IMR-90 (cell line): ENCODE measurements around the gene NUDCD3.

Experiments used
- CEBPB ChIP-seq: IDR thresholded peaks from 2 replicates; pipeline ENCODE4 v1.6.1; 2012; ENCODE audit warnings: low read depth, low read length, improper control_type of control experiment
- CTCF ChIP-seq: conservative IDR thresholded peaks from 2 replicates; pipeline ENCODE4 v1.5.1; 2012; ENCODE audit warnings: mild to moderate bottlenecking, low read depth, low read length, improper control_type of control experiment
- MAFK ChIP-seq: IDR thresholded peaks from 2 replicates; pipeline ENCODE4 v1.6.1; 2012; ENCODE audit warnings: low read depth, low read length, improper control_type of control experiment
- MAZ ChIP-seq: IDR thresholded peaks from 2 replicates; pipeline ENCODE4 v1.6.1; 2012; ENCODE audit warnings: low read depth, mild to moderate bottlenecking, low read length, improper control_type of control experiment, moderate library complexity, borderline replicate concordance
- POLR2A ChIP-seq: IDR thresholded peaks from 2 replicates; pipeline ENCODE4 v1.6.1; 2012; ENCODE audit warnings: mild to moderate bottlenecking, low read depth, low read length
- RAD21 ChIP-seq: IDR thresholded peaks from 2 replicates; pipeline ENCODE4 v1.6.1; 2012; ENCODE audit warnings: low read length, improper control_type of control experiment
- SMC3 ChIP-seq: fragments of 150-350 bp; IDR thresholded peaks from 2 replicates; pipeline ENCODE4 v1.6.1; 2016; ENCODE audit warnings: low read depth, mild to moderate bottlenecking, antibody characterized with exemption, low read length, moderate library complexity
- USF2 ChIP-seq: fragments of 150-350 bp; IDR thresholded peaks from 2 replicates; pipeline ENCODE4 v1.6.1; 2017; ENCODE audit warnings: mild to moderate bottlenecking, antibody characterized with exemption, low read length, low read depth

- no peak for TF ChIP-seq POLR2A
- no peak for TF ChIP-seq CTCF
- TF ChIP-seq RAD21 = no peak
- TF ChIP-seq MAZ = no peak
- TF ChIP-seq CEBPB = no peak
- TF ChIP-seq SMC3 = no peak
- TF ChIP-seq MAFK = no peak
- TF ChIP-seq USF2 = no peak
Observed at GRCh38 chr7:44508328-44509030, 18.0 kb upstream of the NUDCD3 start.
